Chondrocyte (in vitro differentiated cells): Measurements from ENCODE around the gene NLRC5. TPM values are rescaled to one million over a fixed set of nuclear protein-coding genes. Genes with fewer than 3 reads are reported as not detected.

Experiments
- DNase-seq: peaks from one replicate; pipeline ENCODE4 v3.0.0; 2021; ENCODE audit warnings: mixed read lengths, low spot score
- H3K27ac Mint-ChIP-seq: one replicate; pipeline ENCODE4 v1.8.0; 2021; ENCODE audit warnings: mild to moderate bottlenecking, moderate library complexity, mixed read lengths; ENCODE audit not compliant: unreplicated experiment
- H3K27me3 Mint-ChIP-seq: 2 replicates; pipeline ENCODE4 v1.8.0; 2021; ENCODE audit warnings: low read depth, mixed read lengths
- H3K36me3 Mint-ChIP-seq: 2 replicates; pipeline ENCODE4 v1.8.0; 2021; ENCODE audit warnings: low read depth, mixed read lengths
- H3K4me1 Mint-ChIP-seq: 2 replicates; pipeline ENCODE4 v1.8.0; 2021; ENCODE audit warnings: low read depth, mild to moderate bottlenecking, mixed read lengths
- H3K4me3 Mint-ChIP-seq: one replicate; pipeline ENCODE4 v1.8.0; 2021; ENCODE audit warnings: mild to moderate bottlenecking, moderate library complexity, mixed read lengths; ENCODE audit not compliant: unreplicated experiment
- H3K9me3 Mint-ChIP-seq: 2 replicates; pipeline ENCODE4 v1.8.0; 2021; ENCODE audit warnings: low read depth, mixed read lengths
- total RNA-seq: library from RNA; stranded (reverse); gene quantifications from 3 replicates; pipeline ENCODE4 v1.2.1, GENCODE V29; 2021
- TF ChIP-seq, protein P1 (sequence below): fragments of 200-600 bp; sonication (generic); IDR thresholded peaks from 2 replicates; pipeline ENCODE4 v1.5.0; 2021; ENCODE audit warnings: antibody characterized with exemption, mild to moderate bottlenecking, moderate library complexity

Gene NLRC5
- total RNA-seq, 1 donor from 2014 or later = 6.3 TPM

DNA sequence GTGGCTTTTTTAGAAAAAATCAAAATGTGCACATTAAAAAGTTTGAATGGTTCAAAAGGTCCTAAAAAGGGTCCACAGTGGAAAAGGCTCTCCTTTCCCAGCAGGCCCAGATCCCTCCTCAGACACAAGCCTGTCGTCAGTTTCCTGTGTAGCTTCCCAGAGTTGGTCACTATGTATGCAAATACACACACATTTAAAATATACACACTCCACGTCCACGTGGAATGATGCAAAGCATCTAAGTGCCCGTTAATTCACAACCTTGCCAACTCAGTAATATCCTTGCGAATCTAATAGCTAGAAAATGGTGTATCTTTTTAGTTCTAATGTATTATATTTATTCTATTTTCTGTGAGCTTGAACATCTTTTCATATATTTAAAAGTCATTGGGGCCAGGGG is 17.7 kb downstream of the NLRC5 start:
- Mint-ChIP-seq H3K4me1 (no peaks in the 10 kb centered on the region), H3K27ac (no peak overlapping the region), H3K4me3 (no peak overlapping the region), H3K36me3 (no peaks in the 10 kb centered on the region), H3K27me3 (no peaks in the 10 kb centered on the region), H3K9me3 (no peaks in the 10 kb centered on the region)
- TF ChIP-seq, protein P1, sequence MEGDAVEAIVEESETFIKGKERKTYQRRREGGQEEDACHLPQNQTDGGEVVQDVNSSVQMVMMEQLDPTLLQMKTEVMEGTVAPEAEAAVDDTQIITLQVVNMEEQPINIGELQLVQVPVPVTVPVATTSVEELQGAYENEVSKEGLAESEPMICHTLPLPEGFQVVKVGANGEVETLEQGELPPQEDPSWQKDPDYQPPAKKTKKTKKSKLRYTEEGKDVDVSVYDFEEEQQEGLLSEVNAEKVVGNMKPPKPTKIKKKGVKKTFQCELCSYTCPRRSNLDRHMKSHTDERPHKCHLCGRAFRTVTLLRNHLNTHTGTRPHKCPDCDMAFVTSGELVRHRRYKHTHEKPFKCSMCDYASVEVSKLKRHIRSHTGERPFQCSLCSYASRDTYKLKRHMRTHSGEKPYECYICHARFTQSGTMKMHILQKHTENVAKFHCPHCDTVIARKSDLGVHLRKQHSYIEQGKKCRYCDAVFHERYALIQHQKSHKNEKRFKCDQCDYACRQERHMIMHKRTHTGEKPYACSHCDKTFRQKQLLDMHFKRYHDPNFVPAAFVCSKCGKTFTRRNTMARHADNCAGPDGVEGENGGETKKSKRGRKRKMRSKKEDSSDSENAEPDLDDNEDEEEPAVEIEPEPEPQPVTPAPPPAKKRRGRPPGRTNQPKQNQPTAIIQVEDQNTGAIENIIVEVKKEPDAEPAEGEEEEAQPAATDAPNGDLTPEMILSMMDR = no peak
- DNase-seq = no peak

DNA sequence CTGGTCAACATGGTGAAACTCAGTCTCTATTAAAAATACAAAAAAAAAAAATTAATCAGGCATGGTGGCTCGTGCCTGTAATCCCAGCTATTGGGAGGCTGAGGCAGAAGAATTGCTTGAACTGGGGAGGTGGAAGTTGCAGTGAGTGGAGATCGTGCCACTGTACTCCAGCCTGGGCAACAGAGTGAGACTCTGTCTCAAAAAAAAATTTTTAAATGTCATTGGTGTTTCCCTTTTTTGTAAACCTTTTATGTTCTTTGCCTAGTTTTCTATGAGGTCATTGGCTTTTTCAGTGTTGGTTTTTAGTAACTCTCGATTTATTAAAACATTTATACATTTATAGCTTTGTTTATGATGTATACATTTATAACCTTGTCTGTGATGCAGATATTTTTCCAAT is 18.2 kb downstream of the NLRC5 start:
- H3K9me3 Mint-ChIP-seq = no peaks in the 10 kb centered on the region
- no peaks in the 10 kb centered on the region for H3K27me3 Mint-ChIP-seq
- H3K4me3 Mint-ChIP-seq = no peak overlapping the region
- TF ChIP-seq, protein P1 = no peak
- DNase-seq = no peak
- no peaks in the 10 kb centered on the region for H3K4me1 Mint-ChIP-seq
- H3K36me3 Mint-ChIP-seq = no peaks in the 10 kb centered on the region
- no peak overlapping the region for H3K27ac Mint-ChIP-seq

DNA sequence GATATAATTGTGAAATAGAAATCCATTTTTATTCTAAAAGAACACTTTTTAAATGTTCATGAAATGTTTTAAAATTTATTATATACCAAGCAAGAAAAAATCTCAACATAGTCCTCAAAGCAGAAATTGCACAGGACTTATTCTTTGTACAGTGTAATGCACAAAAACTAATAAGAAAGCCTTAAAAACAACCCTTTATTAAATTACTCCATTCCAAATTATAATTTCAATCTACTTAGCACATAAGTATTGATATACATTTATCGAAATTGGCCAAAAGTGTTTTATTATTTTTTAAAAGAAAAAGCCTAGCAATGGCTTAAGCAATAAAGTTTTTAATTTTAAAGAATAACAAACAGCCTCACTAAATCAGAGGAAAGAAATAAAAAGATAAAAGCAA is 19.1 kb downstream of the NLRC5 start:
- Mint-ChIP-seq H3K27ac (no peak overlapping the region), H3K4me3 (no peak overlapping the region), H3K27me3 (no peaks in the 10 kb centered on the region), H3K36me3 (no peaks in the 10 kb centered on the region), H3K4me1 (no peaks in the 10 kb centered on the region), H3K9me3 (no peaks in the 10 kb centered on the region)
- TF ChIP-seq, protein P1 = no peak
- no peak for DNase-seq

DNA sequence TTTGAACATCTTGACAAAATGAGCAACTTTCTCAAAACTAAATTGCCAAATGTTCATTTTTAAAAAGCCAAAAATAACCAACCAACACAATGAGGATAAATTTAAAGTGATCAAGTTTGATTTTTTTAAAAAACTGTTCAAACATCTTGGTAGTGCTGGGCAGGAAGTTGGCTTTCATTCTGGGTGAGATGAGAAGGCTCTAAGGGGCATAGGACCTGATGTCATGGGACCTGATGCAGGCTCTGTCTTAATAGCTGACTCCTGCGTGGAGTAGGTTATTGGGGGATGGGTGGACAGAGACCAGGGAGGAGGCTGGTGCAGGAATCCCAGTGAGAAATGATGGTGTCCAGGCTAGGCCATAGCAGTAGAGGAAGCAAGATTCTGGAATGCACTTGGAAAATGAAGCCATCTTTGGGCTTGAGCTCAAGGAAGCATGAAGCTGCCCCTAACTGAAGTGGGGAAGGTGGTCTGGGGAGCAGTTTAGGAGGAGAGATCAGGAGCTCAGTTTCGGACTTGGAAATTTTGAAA is 20.4 kb downstream of the NLRC5 start:
- no peaks in the 10 kb centered on the region for H3K36me3 Mint-ChIP-seq
- H3K27ac Mint-ChIP-seq = no peak overlapping the region
- no peak for DNase-seq
- H3K4me1 Mint-ChIP-seq = peaks cover 3% of the 10 kb centered on the region
- TF ChIP-seq, protein P1 = no peak
- no peaks in the 10 kb centered on the region for H3K9me3 Mint-ChIP-seq
- H3K27me3 Mint-ChIP-seq = no peaks in the 10 kb centered on the region
- no peak overlapping the region for H3K4me3 Mint-ChIP-seq

DNA sequence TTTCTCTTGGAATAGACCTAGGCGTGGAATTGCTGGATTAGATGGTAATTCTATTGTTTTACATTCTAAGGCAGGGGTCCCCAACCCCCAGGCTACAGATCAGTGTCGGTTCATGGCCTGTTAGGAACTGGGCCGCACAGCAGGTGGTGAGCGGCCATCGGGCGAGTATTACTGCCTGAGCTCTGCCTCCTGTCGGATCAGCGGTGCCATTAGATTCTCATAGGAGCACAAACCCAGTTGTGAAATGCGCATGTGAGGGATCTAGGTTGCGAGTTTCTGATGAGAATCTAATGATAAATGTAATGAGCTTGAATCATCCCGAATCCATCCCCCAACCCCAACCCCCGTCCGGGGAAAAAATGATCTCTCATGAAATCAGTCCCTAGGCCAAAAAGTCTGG is 23.0 kb downstream of the NLRC5 start:
- Mint-ChIP-seq H3K4me3 (no peak overlapping the region), H3K9me3 (no peaks in the 10 kb centered on the region), H3K4me1 (peaks cover 7% of the 10 kb centered on the region), H3K27me3 (no peaks in the 10 kb centered on the region), H3K27ac (no peak overlapping the region), H3K36me3 (peaks cover 2% of the 10 kb centered on the region)
- TF ChIP-seq, protein P1 = no peak
- DNase-seq = no peak
